ENCODE data around the gene NUDC.
"Not testable (repeated sequence)": the region's sequence is repeated elsewhere in the genome, so short reads cannot be mapped to it uniquely, and the experiment has no call there.

Gene NUDC

GRCh38 chr1:26976621-26977510, 55.3 kb downstream of the NUDC start:
- H3K36me3 Mint-ChIP-seq (ENCODE audit: low read depth): no peaks in the 10 kb centered on the region

GRCh38 chr1:26978901-26979300, 57.4 kb downstream of the NUDC start:
- Mint-ChIP-seq H3K4me3 (no peak overlapping the region), H3K36me3 (ENCODE audit: low read depth) (no peaks in the 10 kb centered on the region), H3K9me3 (no peaks in the 10 kb centered on the region), H3K27me3 (ENCODE audit: low read depth) (peaks cover 21% of the 10 kb centered on the region), H3K27ac (no peak overlapping the region), H3K4me1 (ENCODE audit: low read depth) (no peaks in the 10 kb centered on the region)

More at GRCh38 chr1:26976621-26977510, 55.3 kb downstream of the NUDC start:
- H3K27me3 Mint-ChIP-seq (ENCODE audit: low read depth): peaks cover 14% of the 10 kb centered on the region
- no peaks in the 10 kb centered on the region for H3K9me3 Mint-ChIP-seq
- no peak overlapping the region for H3K4me3 Mint-ChIP-seq
- no peaks in the 10 kb centered on the region for H3K4me1 Mint-ChIP-seq (ENCODE audit: low read depth)
- no peak overlapping the region for H3K27ac Mint-ChIP-seq

- no peak overlapping the region for H3K27ac Mint-ChIP-seq
Measured at GRCh38 chr1:26981146-26981846, 59.8 kb downstream of the NUDC start.

GRCh38 chr1:26983863-26984262, 62.3 kb downstream of the NUDC start:
- H3K4me3 Mint-ChIP-seq: no peak overlapping the region

More at GRCh38 chr1:26981146-26981846, 59.8 kb downstream of the NUDC start:
- H3K9me3 Mint-ChIP-seq: no peaks in the 10 kb centered on the region
- H3K36me3 Mint-ChIP-seq (ENCODE audit: low read depth): no peaks in the 10 kb centered on the region
- no peaks in the 10 kb centered on the region for H3K4me1 Mint-ChIP-seq (ENCODE audit: low read depth)
- H3K4me3 Mint-ChIP-seq: no peak overlapping the region
- H3K27me3 Mint-ChIP-seq (ENCODE audit: low read depth): peaks cover 29% of the 10 kb centered on the region

GRCh38 chr1:26984291-26984690, 62.7 kb downstream of the NUDC start:
- H3K27ac Mint-ChIP-seq: no peak overlapping the region
- no peaks in the 10 kb centered on the region for H3K4me1 Mint-ChIP-seq (ENCODE audit: low read depth)
- H3K4me3 Mint-ChIP-seq: no peak overlapping the region
- no peaks in the 10 kb centered on the region for H3K36me3 Mint-ChIP-seq (ENCODE audit: low read depth)
- peaks cover 40% of the 10 kb centered on the region for H3K27me3 Mint-ChIP-seq (ENCODE audit: low read depth)
- no peaks in the 10 kb centered on the region for H3K9me3 Mint-ChIP-seq

More at GRCh38 chr1:26983863-26984262, 62.3 kb downstream of the NUDC start:
- Mint-ChIP-seq H3K27ac (no peak overlapping the region), H3K9me3 (no peaks in the 10 kb centered on the region), H3K36me3 (ENCODE audit: low read depth) (no peaks in the 10 kb centered on the region), H3K4me1 (ENCODE audit: low read depth) (no peaks in the 10 kb centered on the region), H3K27me3 (ENCODE audit: low read depth) (peaks cover 38% of the 10 kb centered on the region)

GRCh38 chr1:26986658-26987057, 65.1 kb downstream of the NUDC start:
- Mint-ChIP-seq H3K27ac (no peak overlapping the region), H3K27me3 (ENCODE audit: low read depth) (peaks cover 56% of the 10 kb centered on the region), H3K4me3 (no peak overlapping the region), H3K9me3 (no peaks in the 10 kb centered on the region), H3K36me3 (ENCODE audit: low read depth) (no peaks in the 10 kb centered on the region), H3K4me1 (ENCODE audit: low read depth) (peaks cover 6% of the 10 kb centered on the region)

GRCh38 chr1:26989403-26990109, 68.0 kb downstream of the NUDC start:
- not testable (repeated sequence) for H3K4me3 Mint-ChIP-seq; H3K27ac Mint-ChIP-seq; H3K9me3 Mint-ChIP-seq; H3K36me3 Mint-ChIP-seq (ENCODE audit: low read depth)
- Mint-ChIP-seq H3K4me1 (ENCODE audit: low read depth) (peaks cover 15% of the 10 kb centered on the region), H3K27me3 (ENCODE audit: low read depth) (peaks cover 61% of the 10 kb centered on the region)

GRCh38 chr1:26991310-26992116, 70.0 kb downstream of the NUDC start:
- Mint-ChIP-seq H3K9me3 (no peaks in the 10 kb centered on the region), H3K27ac (no peak overlapping the region), H3K27me3 (ENCODE audit: low read depth) (peaks cover 66% of the 10 kb centered on the region), H3K4me3 (peak overlapping the region; percentile 28), H3K36me3 (ENCODE audit: low read depth) (no peaks in the 10 kb centered on the region), H3K4me1 (ENCODE audit: low read depth) (peaks cover 15% of the 10 kb centered on the region)

GRCh38 chr1:26993237-26994019, 71.9 kb downstream of the NUDC start, which contains the start of gene TRNP1:
Gene TRNP1 (plus strand): TSS chr1:26993692. CDS start chr1:26993787, 95 bp downstream.
- Mint-ChIP-seq H3K9me3 (no peaks in the 10 kb centered on the region), H3K36me3 (ENCODE audit: low read depth) (no peaks in the 10 kb centered on the region), H3K27ac (peak within 1 kb of the TSS; percentile 64), H3K4me1 (ENCODE audit: low read depth) (peaks cover 22% of the 10 kb centered on the region), H3K4me3 (peak within 1 kb of the TSS; percentile 83), H3K27me3 (ENCODE audit: low read depth) (peaks cover 69% of the 10 kb centered on the region)

- H3K9me3 Mint-ChIP-seq: no peaks in the 10 kb centered on the region
Measured at GRCh38 chr1:26994020-26994786, 72.7 kb downstream of the NUDC start.

GRCh38 chr1:26994787-26995517, 73.4 kb downstream of the NUDC start:
- no peaks in the 10 kb centered on the region for H3K36me3 Mint-ChIP-seq (ENCODE audit: low read depth)
- H3K27me3 Mint-ChIP-seq (ENCODE audit: low read depth): peaks cover 60% of the 10 kb centered on the region
- H3K4me1 Mint-ChIP-seq (ENCODE audit: low read depth): peaks cover 22% of the 10 kb centered on the region
- peak overlapping the region; percentile 68 for H3K4me3 Mint-ChIP-seq
- H3K9me3 Mint-ChIP-seq: no peaks in the 10 kb centered on the region
- no peak overlapping the region for H3K27ac Mint-ChIP-seq

More at GRCh38 chr1:26994020-26994786, 72.7 kb downstream of the NUDC start:
- Mint-ChIP-seq H3K4me1 (ENCODE audit: low read depth) (peaks cover 22% of the 10 kb centered on the region), H3K4me3 (peak overlapping the region; percentile 68), H3K36me3 (ENCODE audit: low read depth) (no peaks in the 10 kb centered on the region), H3K27me3 (ENCODE audit: low read depth) (peaks cover 68% of the 10 kb centered on the region), H3K27ac (no peak overlapping the region)

GRCh38 chr1:26996024-26996423, 74.5 kb downstream of the NUDC start:
- no peak overlapping the region for H3K4me3 Mint-ChIP-seq
- H3K9me3 Mint-ChIP-seq: no peaks in the 10 kb centered on the region
- peaks cover 59% of the 10 kb centered on the region for H3K27me3 Mint-ChIP-seq (ENCODE audit: low read depth)
- no peaks in the 10 kb centered on the region for H3K36me3 Mint-ChIP-seq (ENCODE audit: low read depth)
- peaks cover 22% of the 10 kb centered on the region for H3K4me1 Mint-ChIP-seq (ENCODE audit: low read depth)
- H3K27ac Mint-ChIP-seq: no peak overlapping the region

Measured in T-helper 1 cell treated with Interleukin-12 subunit alpha and Interleukin-12 subunit beta and Interleukin-4 antibody, amounts not matched to agents 30 μg/mL and 1 μg/mL, for 36 hours (primary cell).